HepG2 (cell line): ENCODE measurements around the gene ING1. TPM values are rescaled to one million over a fixed set of nuclear protein-coding genes. Genes with fewer than 3 reads are reported as not detected.

Source experiments
- ARHGAP35 ChIP-seq: sonication (generic); formaldehyde crosslinking; IDR thresholded peaks from 2 replicates; pipeline ENCODE4 v1.9.0; 2022; ENCODE audit warnings: mild to moderate bottlenecking, inconsistent platforms, moderate library complexity, missing genetic modification reagents, borderline replicate concordance
- EZH2 ChIP-seq: conservative IDR thresholded peaks from 2 replicates; pipeline ENCODE4 v1.6.1; 2012; ENCODE audit warnings: mild to moderate bottlenecking, low read depth, low read length, moderate library complexity
- HNF1A ChIP-seq, 2 experiments: sonication (generic) in 1 of 2; formaldehyde crosslinking in 1 of 2; IDR thresholded peaks; 2 replicates each; pipeline versions ENCODE4 v1.4.0 to v1.6.1; 2016 to 2020; ENCODE audit warnings: borderline replicate concordance in 1 of 2, low read depth in 1 of 2, mild to moderate bottlenecking in 1 of 2, missing genetic modification reagents in 1 of 2
- KAT2B ChIP-seq: fragments of 150-350 bp; IDR thresholded peaks from 2 replicates; pipeline ENCODE4 v1.6.1; 2014; ENCODE audit warnings: low read depth, low read length, borderline replicate concordance
- MIER3 ChIP-seq: IDR thresholded peaks from 2 replicates; pipeline ENCODE4 v1.6.1; 2016; ENCODE audit warnings: missing compliant biosample characterization, borderline replicate concordance
- NCOA2 ChIP-seq: sonication (generic); formaldehyde crosslinking; IDR thresholded peaks from 2 replicates; pipeline ENCODE4 v1.8.0; 2022; ENCODE audit warnings: inconsistent platforms
- NCOA5 ChIP-seq: sonication (generic); formaldehyde crosslinking; IDR thresholded peaks from 2 replicates; pipeline ENCODE4 v1.4.0; 2020; ENCODE audit warnings: missing genetic modification reagents
- PHB2 ChIP-seq: fragments of 450-650 bp; IDR thresholded peaks from 2 replicates; pipeline ENCODE4 v1.6.1; 2018; ENCODE audit not compliant: partially characterized antibody
- RFXANK ChIP-seq: IDR thresholded peaks from 2 replicates; pipeline ENCODE4 v1.6.1; 2016
- SPEN ChIP-seq: sonication (generic); formaldehyde crosslinking; IDR thresholded peaks from 2 replicates; pipeline ENCODE4 v1.5.1; 2020; ENCODE audit warnings: low read depth, mild to moderate bottlenecking, missing genetic modification reagents
- THAP11 ChIP-seq: IDR thresholded peaks from 2 replicates; pipeline ENCODE4 v1.6.1; 2016; ENCODE audit warnings: missing biosample characterization, missing genetic modification reagents
- THAP9 ChIP-seq: sonication (generic); formaldehyde crosslinking; IDR thresholded peaks from 2 replicates; pipeline ENCODE4; 2020; ENCODE audit warnings: missing genetic modification reagents, mild to moderate bottlenecking, borderline replicate concordance
- WIZ ChIP-seq: sonication (generic); formaldehyde crosslinking; IDR thresholded peaks from 2 replicates; pipeline ENCODE4 v1.5.1; 2020; ENCODE audit warnings: mild to moderate bottlenecking, missing genetic modification reagents
- ZNF569 ChIP-seq: sonication (generic); formaldehyde crosslinking; IDR thresholded peaks from 2 replicates; pipeline ENCODE4 v1.5.0; 2020; ENCODE audit warnings: mild to moderate bottlenecking, missing genetic modification reagents, moderate library complexity, borderline replicate concordance
- polyA plus RNA-seq, 8 experiments: library from polyadenylated mRNA; depleted of rRNA in 3 of 8; stranded (reverse) in 7 of 8; unstranded in 1 of 8; fragments of >200 nt; fragmentation: Illumina TruSeq in 4 of 8; extraction: Trizol in 4 of 8; gene quantifications; 2 replicates each; pipeline versions ENCODE4 v1.2.1 to v1.2.3, GENCODE V29; 2011 to 2016; ENCODE audit warnings: low read depth in 4 of 8, missing spikeins in 1 of 8, mixed read lengths in 1 of 8; ENCODE audit not compliant: insufficient read depth in 1 of 8
- total RNA-seq, 5 experiments: library from RNA; depleted of rRNA; stranded (reverse); fragments of >200 nt; fragmentation: Illumina TruSeq; extraction: Trizol; gene quantifications; 2 replicates each; pipeline ENCODE4 v1.2.3, GENCODE V29; 2016; ENCODE audit warnings: low read depth in 1 of 5
- TF ChIP-seq, protein P1 (sequence below): IDR thresholded peaks from 2 replicates; pipeline ENCODE4 v1.6.1; 2016; ENCODE audit warnings: missing compliant biosample characterization, missing genetic modification reagents, borderline replicate concordance
- TF ChIP-seq, protein P2 (sequence below): sonication (generic); formaldehyde crosslinking; IDR thresholded peaks from 2 replicates; pipeline ENCODE4 v1.4.0; 2020; ENCODE audit warnings: missing genetic modification reagents
- TF ChIP-seq, protein P3 (sequence below): sonication (generic); formaldehyde crosslinking; IDR thresholded peaks from 2 replicates; pipeline ENCODE4 v1.5.0; 2020; ENCODE audit warnings: mild to moderate bottlenecking, low read depth, missing genetic modification reagents, borderline replicate concordance

Gene ING1
- total and polyA plus RNA-seq, 2 of the 13 experiments (the other 11 are each of a cell fraction or from before 2014, with no cell fraction given): 8.1 to 16.1 TPM

DNA sequence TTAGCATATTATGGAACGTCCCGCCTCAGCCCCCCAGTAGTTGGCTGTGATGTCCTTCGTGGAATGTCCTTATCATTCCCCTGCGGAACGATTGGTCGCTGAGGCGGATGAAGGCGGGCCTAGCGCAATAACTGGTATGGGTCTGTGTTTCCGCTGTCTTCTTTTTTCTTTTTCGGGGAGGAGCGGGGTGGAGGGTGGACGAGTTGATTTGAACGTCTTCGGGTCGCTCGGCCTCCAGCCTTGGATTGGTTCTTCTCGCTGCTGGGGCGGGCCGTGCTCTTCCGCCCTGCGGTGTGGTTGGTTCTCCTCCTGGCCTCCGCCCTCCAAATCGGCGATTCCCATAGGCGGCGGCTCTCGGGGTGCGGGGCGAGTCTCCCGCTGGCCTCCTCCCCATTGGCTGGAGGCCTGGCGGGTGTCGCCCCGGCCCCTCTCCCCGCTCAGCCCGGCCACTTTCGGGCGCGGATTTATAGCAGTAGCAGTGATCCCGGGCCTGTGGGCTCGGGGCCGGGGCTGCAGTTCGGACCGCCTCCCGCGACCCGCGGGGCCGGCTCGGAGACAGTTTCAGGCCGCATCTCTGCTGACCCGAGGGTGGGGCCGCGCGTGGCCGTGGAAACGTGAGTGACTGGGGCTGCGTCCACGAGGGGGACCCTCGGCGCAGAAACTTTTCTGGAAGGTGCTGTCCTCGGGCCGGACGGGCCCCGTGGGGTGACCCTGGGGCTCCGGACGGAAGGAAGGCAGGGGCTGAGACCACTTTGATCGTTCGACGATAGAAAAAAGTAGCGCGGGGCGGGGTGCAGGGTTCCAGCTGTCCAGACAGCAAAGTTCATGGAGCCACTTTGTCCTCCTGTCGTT lies 2.1 kb downstream of the ING1 start (continued):
- TF ChIP-seq THAP9: no peak; the same call in 1 of the 2 replicates
- TF ChIP-seq, protein P1, sequence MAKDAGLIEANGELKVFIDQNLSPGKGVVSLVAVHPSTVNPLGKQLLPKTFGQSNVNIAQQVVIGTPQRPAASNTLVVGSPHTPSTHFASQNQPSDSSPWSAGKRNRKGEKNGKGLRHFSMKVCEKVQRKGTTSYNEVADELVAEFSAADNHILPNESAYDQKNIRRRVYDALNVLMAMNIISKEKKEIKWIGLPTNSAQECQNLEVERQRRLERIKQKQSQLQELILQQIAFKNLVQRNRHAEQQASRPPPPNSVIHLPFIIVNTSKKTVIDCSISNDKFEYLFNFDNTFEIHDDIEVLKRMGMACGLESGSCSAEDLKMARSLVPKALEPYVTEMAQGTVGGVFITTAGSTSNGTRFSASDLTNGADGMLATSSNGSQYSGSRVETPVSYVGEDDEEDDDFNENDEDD (CRISPR knock-in tag): peak; percentile 56; the same call in 1 of the 2 replicates
- TF ChIP-seq NCOA2: no peak; the same call in 1 of the 2 replicates
- no peak for TF ChIP-seq ARHGAP35 (CRISPR knock-in tag)
- TF ChIP-seq KAT2B: no peak
- TF ChIP-seq WIZ (CRISPR knock-in tag): no peak
- TF ChIP-seq, protein P2, sequence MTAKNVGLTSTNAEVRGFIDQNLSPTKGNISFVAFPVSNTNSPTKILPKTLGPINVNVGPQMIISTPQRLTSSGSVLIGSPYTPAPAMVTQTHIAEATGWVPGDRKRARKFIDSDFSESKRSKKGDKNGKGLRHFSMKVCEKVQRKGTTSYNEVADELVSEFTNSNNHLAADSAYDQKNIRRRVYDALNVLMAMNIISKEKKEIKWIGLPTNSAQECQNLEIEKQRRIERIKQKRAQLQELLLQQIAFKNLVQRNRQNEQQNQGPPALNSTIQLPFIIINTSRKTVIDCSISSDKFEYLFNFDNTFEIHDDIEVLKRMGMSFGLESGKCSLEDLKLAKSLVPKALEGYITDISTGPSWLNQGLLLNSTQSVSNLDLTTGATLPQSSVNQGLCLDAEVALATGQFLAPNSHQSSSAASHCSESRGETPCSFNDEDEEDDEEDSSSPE (CRISPR knock-in tag): peak; percentile 77
- 0 out of 2 replicates have a peak, but pooled peaks have one; percentile 1 for TF ChIP-seq SPEN (CRISPR knock-in tag)
- no peak for TF ChIP-seq PHB2
- TF ChIP-seq EZH2: no peak
- TF ChIP-seq, protein P3, sequence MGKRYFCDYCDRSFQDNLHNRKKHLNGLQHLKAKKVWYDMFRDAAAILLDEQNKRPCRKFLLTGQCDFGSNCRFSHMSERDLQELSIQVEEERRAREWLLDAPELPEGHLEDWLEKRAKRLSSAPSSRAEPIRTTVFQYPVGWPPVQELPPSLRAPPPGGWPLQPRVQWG (CRISPR knock-in tag): no peak
- peak; percentile 25; the same call in 1 of the 2 replicates for TF ChIP-seq RFXANK (CRISPR knock-in tag)
- TF ChIP-seq MIER3 (CRISPR knock-in tag): no peak; the same call in 1 of the 2 replicates
- TF ChIP-seq THAP11 (CRISPR knock-in tag): peak; percentile 69
- TF ChIP-seq HNF1A (IDR thresholded peaks at IDR 0.05; ENCODE audit: low read depth): no peak
- TF ChIP-seq HNF1A (CRISPR knock-in tag; IDR thresholded peaks at IDR 0.05; ENCODE audit: borderline replicate concordance): no peak
- TF ChIP-seq ZNF569: no peak
- TF ChIP-seq NCOA5 (CRISPR knock-in tag): no peak
